ENCODE results near the gene HAUS7.

The HAUS7 gene
- 1.9 to 3.3 (median 2.7) reads per million in 3 donors for total RNA-seq

DNA sequence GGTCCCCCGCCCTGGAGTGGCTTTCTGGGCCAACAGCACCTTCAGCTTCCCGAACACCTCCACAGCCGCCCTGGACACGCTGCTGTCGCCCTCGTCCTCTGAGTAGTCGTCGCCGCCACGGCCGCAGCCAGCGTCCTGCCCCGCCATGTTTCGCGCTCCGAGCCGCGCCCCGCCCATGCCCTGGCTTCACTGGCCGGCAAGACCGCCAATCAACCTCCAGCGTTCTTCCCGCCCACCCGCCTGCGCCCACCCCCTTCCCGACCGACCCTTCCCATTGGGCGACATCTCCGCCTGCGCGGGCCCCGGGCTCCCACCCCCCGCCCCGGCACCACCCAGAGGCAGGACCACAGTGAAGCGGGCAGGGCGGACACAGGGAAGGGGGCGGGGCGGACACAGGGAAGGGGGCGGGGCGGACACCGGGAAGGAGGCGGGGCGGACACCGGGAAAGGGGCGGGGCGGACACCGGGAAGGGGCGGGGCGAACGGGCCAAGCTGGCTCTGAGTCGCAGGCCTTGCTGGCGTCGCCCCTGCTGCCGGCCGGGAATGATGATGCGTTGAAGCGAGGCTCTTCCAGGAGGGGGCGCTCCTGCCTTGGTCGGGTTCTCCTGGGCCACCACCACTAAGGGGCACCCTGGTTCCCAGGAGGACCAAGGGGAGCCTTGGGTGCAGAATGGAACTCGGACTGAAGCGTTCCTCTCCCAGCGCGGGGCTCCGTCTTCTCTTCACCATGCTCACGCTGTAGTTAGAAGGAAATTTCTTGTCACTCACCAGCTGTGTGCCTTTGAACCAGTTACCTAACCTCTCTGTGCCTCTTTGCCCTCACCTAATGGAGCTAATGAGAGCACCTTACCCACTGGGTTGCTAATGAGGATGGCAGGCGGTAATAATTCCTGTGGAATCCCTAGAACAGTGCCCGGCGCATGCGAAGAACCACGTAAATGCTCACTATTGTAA is at the start of gene HAUS7:
TSS of gene HAUS7 (minus strand) at position 166 of the 953 bp plus-strand sequence. CDS start at position 147, 19 bp downstream.
- Histone ChIP-seq H3K36me3 (ENCODE audit: control insufficient read depth, insufficient read depth, low read length) (no peaks in the 10 kb centered on the region), H3K27ac (ENCODE audit: insufficient read depth, low read length, poor library complexity, severe bottlenecking) (peak within 1 kb of the TSS; percentile 44)
- peak; percentile 81 to 84 (median 82) for DNase-seq

DNA sequence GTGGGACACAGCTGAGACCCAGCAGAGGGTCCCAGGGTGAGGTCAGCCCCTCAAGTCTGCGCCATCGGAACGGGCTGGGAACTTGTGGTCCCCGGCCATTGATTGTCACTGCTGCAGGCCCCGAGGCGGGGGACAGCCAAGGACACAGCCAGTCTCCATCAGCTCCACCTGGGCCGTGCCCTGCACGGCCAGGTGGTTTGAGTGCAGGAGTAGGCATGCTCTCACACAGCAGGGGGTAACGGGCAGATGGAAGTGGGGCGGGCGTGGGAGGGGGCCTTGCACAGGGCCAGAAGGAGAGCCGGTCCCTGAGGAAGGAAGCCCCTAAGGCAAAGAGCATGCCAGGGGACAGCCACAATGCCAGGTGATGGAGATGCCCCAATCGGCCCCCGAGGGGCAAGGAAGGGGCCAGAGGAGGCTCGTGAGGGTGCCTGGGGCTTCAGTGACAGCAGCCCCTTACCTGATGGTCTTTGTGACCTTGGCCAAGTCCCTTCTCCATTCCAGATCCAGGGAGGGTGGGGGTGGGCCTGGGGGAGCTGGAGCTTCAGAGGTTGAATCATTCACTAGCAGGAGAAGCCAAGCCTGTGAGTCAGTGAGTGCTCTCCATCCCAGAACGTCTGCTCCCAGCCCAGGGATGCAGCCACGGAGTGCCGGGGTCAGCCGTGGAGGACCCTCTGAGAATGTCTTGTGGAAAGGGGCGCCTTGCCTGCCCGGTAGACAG is 49.4 kb upstream of the HAUS7 start:
- Histone ChIP-seq H3K27me3 (replicated peaks; ENCODE audit: control insufficient read depth, insufficient read depth, low read length, poor library complexity, severe bottlenecking) (no peaks in the 10 kb centered on the region), H3K36me3 (ENCODE audit: control insufficient read depth, insufficient read depth, low read length) (no peaks in the 10 kb centered on the region), H3K9me3 (ENCODE audit: control insufficient read depth, low read length) (no peaks in the 10 kb centered on the region), H3K27ac (ENCODE audit: insufficient read depth, low read length, poor library complexity, severe bottlenecking) (no peak overlapping the region), H3K4me1 (ENCODE audit: control insufficient read depth, insufficient read depth, low read length, poor library complexity, severe bottlenecking) (no peaks in the 10 kb centered on the region), H3K4me3 (ENCODE audit: insufficient read depth, low read depth, low read length, poor library complexity, severe bottlenecking) (no peak overlapping the region)
- no peak for DNase-seq

More for the DNA sequence above, at the start of gene HAUS7:
- no peaks in the 10 kb centered on the region for H3K9me3 ChIP-seq (ENCODE audit: control insufficient read depth, low read length)
- peaks cover 5% of the 10 kb centered on the region for H3K4me1 ChIP-seq (ENCODE audit: control insufficient read depth, insufficient read depth, low read length, poor library complexity, severe bottlenecking)
- H3K27me3 ChIP-seq (replicated peaks; ENCODE audit: control insufficient read depth, insufficient read depth, low read length, poor library complexity, severe bottlenecking), result no peaks in the 10 kb centered on the region
- H3K4me3 ChIP-seq (ENCODE audit: insufficient read depth, low read depth, low read length, poor library complexity, severe bottlenecking), result peak within 1 kb of the TSS; percentile 49

DNA sequence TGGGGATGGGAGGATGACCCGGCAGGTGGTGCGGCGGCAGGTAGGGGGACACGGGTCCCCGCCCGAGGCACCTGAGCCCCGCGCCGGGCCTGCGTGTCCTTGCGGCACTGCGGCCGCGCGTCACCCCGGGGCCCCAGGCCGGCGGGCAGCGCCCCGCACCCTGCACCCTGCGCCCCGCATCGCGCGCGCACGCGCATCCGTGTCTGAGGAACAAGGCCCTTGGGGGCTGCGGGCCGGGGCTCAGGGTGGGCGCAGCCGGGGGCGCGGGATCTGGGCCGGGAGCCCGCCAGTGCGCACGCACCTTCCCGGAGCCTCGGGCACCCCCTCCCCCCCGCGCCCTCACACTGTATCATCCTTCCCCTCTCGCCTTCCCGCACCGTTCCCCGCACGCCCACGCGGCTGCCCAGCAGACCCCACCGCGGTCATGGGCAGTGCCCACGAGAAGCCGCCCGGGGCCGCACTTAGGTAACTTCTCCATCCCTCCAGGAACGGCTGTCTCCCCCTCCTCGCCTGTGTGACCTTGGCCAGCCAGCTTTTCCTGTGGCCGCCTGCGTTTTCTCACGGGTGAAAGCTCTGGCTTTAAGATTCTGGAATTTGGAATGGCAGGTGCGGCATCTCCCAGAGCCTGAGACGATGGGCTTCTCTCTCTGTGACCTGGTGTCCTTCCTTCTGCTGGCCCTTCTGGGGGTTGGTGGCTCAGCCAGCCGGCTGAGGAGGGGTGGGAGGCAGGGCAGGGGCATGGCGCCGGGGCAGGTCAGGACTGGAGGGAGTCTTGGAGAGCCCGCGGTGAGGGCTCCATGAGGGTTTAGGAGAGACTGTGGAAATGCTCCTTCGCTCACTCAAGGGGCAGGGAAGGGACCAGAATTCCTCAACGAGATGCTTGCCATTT is 47.8 kb upstream of the HAUS7 start:
- Histone ChIP-seq H3K4me1 (ENCODE audit: control insufficient read depth, insufficient read depth, low read length, poor library complexity, severe bottlenecking) (no peaks in the 10 kb centered on the region), H3K36me3 (ENCODE audit: control insufficient read depth, insufficient read depth, low read length) (no peaks in the 10 kb centered on the region), H3K27ac (ENCODE audit: insufficient read depth, low read length, poor library complexity, severe bottlenecking) (no peak overlapping the region), H3K9me3 (ENCODE audit: control insufficient read depth, low read length) (no peaks in the 10 kb centered on the region), H3K4me3 (ENCODE audit: insufficient read depth, low read depth, low read length, poor library complexity, severe bottlenecking) (no peak overlapping the region), H3K27me3 (replicated peaks; ENCODE audit: control insufficient read depth, insufficient read depth, low read length, poor library complexity, severe bottlenecking) (no peaks in the 10 kb centered on the region)
- no peak for DNase-seq

- Histone ChIP-seq H3K4me1 (ENCODE audit: control insufficient read depth, insufficient read depth, low read length, poor library complexity, severe bottlenecking) (no peaks in the 10 kb centered on the region), H3K36me3 (ENCODE audit: control insufficient read depth, insufficient read depth, low read length) (no peaks in the 10 kb centered on the region), H3K27ac (ENCODE audit: insufficient read depth, low read length, poor library complexity, severe bottlenecking) (no peak within 1 kb of the TSS), H3K9me3 (ENCODE audit: control insufficient read depth, low read length) (no peaks in the 10 kb centered on the region), H3K27me3 (replicated peaks; ENCODE audit: control insufficient read depth, insufficient read depth, low read length, poor library complexity, severe bottlenecking) (no peaks in the 10 kb centered on the region), H3K4me3 (ENCODE audit: insufficient read depth, low read depth, low read length, poor library complexity, severe bottlenecking) (no peak within 1 kb of the TSS)
- no peak for DNase-seq
Measured at GRCh38 chrX:153517423-153517822, 47.0 kb upstream of the HAUS7 start, which contains the start of gene ATP2B3. TSS of gene ATP2B3 (plus strand) at chrX:153517642. CDS start at chrX:153536248, 18,606 bp downstream.

DNA sequence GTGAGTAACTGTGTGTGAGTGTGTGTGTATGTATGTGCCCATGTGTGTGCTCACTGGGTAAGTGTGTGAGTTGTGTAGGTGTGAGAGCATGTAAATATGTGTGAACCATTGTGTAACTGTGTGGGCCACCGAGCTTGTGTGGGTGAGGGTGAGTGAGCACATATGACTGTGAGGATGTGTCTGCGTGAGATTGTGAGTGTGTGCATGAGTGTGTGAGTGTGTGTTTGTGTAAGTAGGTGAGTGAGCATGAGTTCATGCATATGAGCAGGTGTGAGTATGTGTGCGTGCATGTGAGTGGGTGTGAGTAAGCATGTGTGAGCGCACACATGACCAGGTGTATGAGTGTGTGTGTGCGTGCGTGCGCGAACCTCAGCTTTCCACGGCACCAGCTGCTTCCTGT is 45.7 kb upstream of the HAUS7 start:
- DNase-seq, result no peak
- Histone ChIP-seq H3K4me1 (ENCODE audit: control insufficient read depth, insufficient read depth, low read length, poor library complexity, severe bottlenecking) (no peaks in the 10 kb centered on the region), H3K27me3 (replicated peaks; ENCODE audit: control insufficient read depth, insufficient read depth, low read length, poor library complexity, severe bottlenecking) (no peaks in the 10 kb centered on the region)

GRCh38 chrX:153515435-153515834 is 45.1 kb upstream of the HAUS7 start:
- no peak for DNase-seq
- H3K27ac ChIP-seq (ENCODE audit: insufficient read depth, low read length, poor library complexity, severe bottlenecking), result no peak overlapping the region
- no peaks in the 10 kb centered on the region for H3K27me3 ChIP-seq (replicated peaks; ENCODE audit: control insufficient read depth, insufficient read depth, low read length, poor library complexity, severe bottlenecking)
- H3K36me3 ChIP-seq (ENCODE audit: control insufficient read depth, insufficient read depth, low read length), result no peaks in the 10 kb centered on the region
- H3K4me3 ChIP-seq (ENCODE audit: insufficient read depth, low read depth, low read length, poor library complexity, severe bottlenecking), result no peak overlapping the region
- no peaks in the 10 kb centered on the region for H3K9me3 ChIP-seq (ENCODE audit: control insufficient read depth, low read length)
- H3K4me1 ChIP-seq (ENCODE audit: control insufficient read depth, insufficient read depth, low read length, poor library complexity, severe bottlenecking), result no peaks in the 10 kb centered on the region

More for the DNA sequence above, 45.7 kb upstream of the HAUS7 start:
- H3K36me3 ChIP-seq (ENCODE audit: control insufficient read depth, insufficient read depth, low read length), result no peaks in the 10 kb centered on the region
- no peaks in the 10 kb centered on the region for H3K9me3 ChIP-seq (ENCODE audit: control insufficient read depth, low read length)
- no peak overlapping the region for H3K27ac ChIP-seq (ENCODE audit: insufficient read depth, low read length, poor library complexity, severe bottlenecking)
- no peak overlapping the region for H3K4me3 ChIP-seq (ENCODE audit: insufficient read depth, low read depth, low read length, poor library complexity, severe bottlenecking)

GRCh38 chrX:153514259-153514658 is 43.9 kb upstream of the HAUS7 start:
- DNase-seq, result no peak
- Histone ChIP-seq H3K27me3 (replicated peaks; ENCODE audit: control insufficient read depth, insufficient read depth, low read length, poor library complexity, severe bottlenecking) (no peaks in the 10 kb centered on the region), H3K36me3 (ENCODE audit: control insufficient read depth, insufficient read depth, low read length) (no peaks in the 10 kb centered on the region), H3K27ac (ENCODE audit: insufficient read depth, low read length, poor library complexity, severe bottlenecking) (no peak overlapping the region), H3K9me3 (ENCODE audit: control insufficient read depth, low read length) (no peaks in the 10 kb centered on the region), H3K4me3 (ENCODE audit: insufficient read depth, low read depth, low read length, poor library complexity, severe bottlenecking) (no peak overlapping the region), H3K4me1 (ENCODE audit: control insufficient read depth, insufficient read depth, low read length, poor library complexity, severe bottlenecking) (no peaks in the 10 kb centered on the region)

GRCh38 chrX:153513265-153513664 is 42.9 kb upstream of the HAUS7 start:
- DNase-seq, result no peak
- Histone ChIP-seq H3K4me1 (ENCODE audit: control insufficient read depth, insufficient read depth, low read length, poor library complexity, severe bottlenecking) (no peaks in the 10 kb centered on the region), H3K27me3 (replicated peaks; ENCODE audit: control insufficient read depth, insufficient read depth, low read length, poor library complexity, severe bottlenecking) (no peaks in the 10 kb centered on the region), H3K4me3 (ENCODE audit: insufficient read depth, low read depth, low read length, poor library complexity, severe bottlenecking) (no peak overlapping the region), H3K36me3 (ENCODE audit: control insufficient read depth, insufficient read depth, low read length) (no peaks in the 10 kb centered on the region), H3K9me3 (ENCODE audit: control insufficient read depth, low read length) (no peaks in the 10 kb centered on the region), H3K27ac (ENCODE audit: insufficient read depth, low read length, poor library complexity, severe bottlenecking) (no peak overlapping the region)

DNA sequence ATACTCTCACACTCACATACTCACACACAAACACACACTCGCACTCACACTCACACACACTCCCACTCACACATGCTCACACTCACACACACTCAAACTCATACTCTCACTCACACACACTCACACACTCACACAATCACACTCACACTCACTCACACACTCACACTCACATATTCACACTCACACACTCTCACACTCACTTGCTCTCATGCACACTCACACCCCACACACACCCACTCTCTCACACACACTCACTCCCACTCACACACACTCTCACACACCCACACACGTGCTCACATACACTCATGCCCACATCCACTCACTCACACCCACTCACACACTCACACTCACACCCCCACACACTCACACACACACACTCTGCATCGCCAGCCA is 42.1 kb upstream of the HAUS7 start:
- no peak for DNase-seq
- Histone ChIP-seq H3K9me3 (ENCODE audit: control insufficient read depth, low read length) (no peaks in the 10 kb centered on the region), H3K27ac (ENCODE audit: insufficient read depth, low read length, poor library complexity, severe bottlenecking) (no peak overlapping the region), H3K36me3 (ENCODE audit: control insufficient read depth, insufficient read depth, low read length) (no peaks in the 10 kb centered on the region), H3K27me3 (replicated peaks; ENCODE audit: control insufficient read depth, insufficient read depth, low read length, poor library complexity, severe bottlenecking) (no peaks in the 10 kb centered on the region), H3K4me3 (ENCODE audit: insufficient read depth, low read depth, low read length, poor library complexity, severe bottlenecking) (no peak overlapping the region), H3K4me1 (ENCODE audit: control insufficient read depth, insufficient read depth, low read length, poor library complexity, severe bottlenecking) (no peaks in the 10 kb centered on the region)
